HCT116 (cell line): ENCODE measurements around the gene ADARB2. TPM values are rescaled to one million over a fixed set of nuclear protein-coding genes. Genes with fewer than 3 reads are reported as not detected.

Experiments
- ATAC-seq: fragments of 200-7000 bp; cut with Tn5 transposase; 2 replicates; pipeline ENCODE4 v1.9.1; 2020; ENCODE audit warnings: mild to moderate bottlenecking, moderate library complexity
- BruUV-seq: library from RNA; stranded (reverse); fragments of 400-500 nt; replicated peaks from 2 replicates; lab custom pipeline; 2021; lab: Mats Ljungman, UMichigan
- CTCF ChIA-PET: fragments of 300-600 bp; sonication (Branson Sonifier 250); formaldehyde crosslinking; loops from one replicate; lab custom pipeline; 2021; ENCODE audit warnings: antibody characterized with exemption; lab: Charles Lee
- POLR2A ChIA-PET: fragments of 300-600, 350-600 bp; sonication (Branson Sonifier 250); formaldehyde crosslinking; loops from one replicate; lab custom pipeline; 2021; ENCODE audit warnings: antibody characterized with exemption; lab: Charles Lee
- RAD21 ChIA-PET, 2 experiments: fragments of 300-600 bp; sonication (Branson Sonifier 250); formaldehyde crosslinking; loops; one replicate each; lab custom pipeline; 2023; ENCODE audit warnings: low total read pairs in 2 of 2; ENCODE audit not compliant: uncharacterized antibody in 2 of 2, unreplicated experiment in 2 of 2, low non-redundant PET in 1 of 2; lab: Charles Lee
- DNase-seq: peaks from one replicate; pipeline ENCODE4 v3.0.0-alpha.2; 2010; ENCODE audit warnings: low read depth, low spot score
- H2AFZ ChIP-seq: fragments of 200-600 bp; shearing (Covaris generic), sonication (generic); 2 replicates; pipeline ENCODE4 v1.6.1; 2017; ENCODE audit warnings: low read depth, mixed run types, mixed read lengths, antibody characterized with exemption, low read length; ENCODE audit not compliant: poor library complexity, severe bottlenecking
- H3K27ac ChIP-seq: 2 replicates; pipeline ENCODE4 v1.5.1; 2012; ENCODE audit warnings: low read depth, low read length
- H3K27me3 ChIP-seq: fragments of 200-600 bp; sonication (generic); 2 replicates; pipeline ENCODE4 v1.6.1; 2016; ENCODE audit warnings: mixed run types, low read length, mixed read lengths; ENCODE audit not compliant: insufficient read depth
- H3K36me3 ChIP-seq, 2 experiments: fragments of 200-500 bp in 1 of 2; fragments of 200-600 bp in 1 of 2; sonication (Bioruptor generic) in 1 of 2; sonication (generic) in 1 of 2; 2 replicates each; pipeline versions ENCODE4 v1.5.1 to v1.6.1; 2014 to 2016; ENCODE audit warnings: low read length in 2 of 2, inconsistent platforms in 1 of 2, mixed read lengths in 1 of 2, mixed run types in 1 of 2; ENCODE audit not compliant: insufficient read depth in 2 of 2, control insufficient read depth in 1 of 2
- H3K4me1 ChIP-seq, 2 experiments: fragments of 200-600 bp in 1 of 2; sonication (generic) in 1 of 2; 2 replicates each; pipeline versions ENCODE4 v1.5.1 to v1.6.1; 2012 to 2017; ENCODE audit warnings: low read length in 2 of 2, inconsistent platforms in 1 of 2, mild to moderate bottlenecking in 1 of 2, mixed read lengths in 1 of 2, mixed run types in 1 of 2, moderate library complexity in 1 of 2; ENCODE audit not compliant: insufficient read depth in 2 of 2, control insufficient read depth in 1 of 2
- H3K4me2 ChIP-seq: fragments of 200-600 bp; sonication (generic); 2 replicates; pipeline ENCODE4 v1.6.1; 2017; ENCODE audit warnings: mixed run types, low read length, mixed read lengths
- H3K4me3 ChIP-seq, 2 experiments: fragments of 200-600 bp in 1 of 2; sonication (generic) in 1 of 2; replicated peaks in 1 of 2; 2 replicates each; pipeline ENCODE4 v1.5.1; 2011 to 2016; ENCODE audit warnings: low read length in 2 of 2, control low read depth in 1 of 2, low read depth in 1 of 2, mild to moderate bottlenecking in 1 of 2, mixed read lengths in 1 of 2, mixed run types in 1 of 2
- H3K79me2 ChIP-seq: fragments of 200-600 bp; sonication (generic); 2 replicates; pipeline ENCODE4 v1.6.1; 2017; ENCODE audit warnings: mild to moderate bottlenecking, mixed run types, low read length, moderate library complexity, mixed read lengths; ENCODE audit not compliant: insufficient read depth
- H3K9ac ChIP-seq: fragments of 200-600 bp; sonication (generic); 2 replicates; pipeline ENCODE4 v1.6.1; 2016; ENCODE audit warnings: low read length, mixed read lengths
- H3K9me2 ChIP-seq: fragments of 200-600 bp; sonication (generic), shearing (Covaris generic); 2 replicates; pipeline ENCODE4 v1.6.1; 2017; ENCODE audit warnings: mixed run types, mild to moderate bottlenecking, moderate library complexity; ENCODE audit not compliant: insufficient read depth
- H3K9me3 ChIP-seq, 2 experiments: fragments of 200-500 bp in 1 of 2; fragments of 200-600 bp in 1 of 2; sonication (Bioruptor generic) in 1 of 2; sonication (generic) in 1 of 2; 2 replicates each; pipeline ENCODE4 v1.6.1; 2014 to 2017; ENCODE audit warnings: low read length in 2 of 2, mixed read lengths in 2 of 2, inconsistent platforms in 1 of 2, low read depth in 1 of 2, mild to moderate bottlenecking in 1 of 2, mixed run types in 1 of 2, moderate library complexity in 1 of 2; ENCODE audit not compliant: control insufficient read depth in 1 of 2, insufficient read depth in 1 of 2
- H4K20me1 ChIP-seq: fragments of 200-600 bp; sonication (generic), shearing (Covaris generic); 2 replicates; pipeline ENCODE4 v1.6.1; 2017; ENCODE audit warnings: mixed run types, mild to moderate bottlenecking, moderate library complexity; ENCODE audit not compliant: insufficient read depth
- CBX3 ChIP-seq: IDR thresholded peaks from 2 replicates; pipeline ENCODE4 v1.6.1; 2012; ENCODE audit warnings: low read depth
- CEBPB ChIP-seq: IDR thresholded peaks from 2 replicates; pipeline ENCODE4 v1.6.1; 2012; ENCODE audit warnings: low read depth
- CTCF ChIP-seq, 3 experiments: fragments of 200-600 bp in 1 of 3; sonication (generic) in 1 of 3; IDR thresholded peaks in 2 of 3; conservative IDR thresholded peaks in 1 of 3; 2 replicates each; pipeline ENCODE4 v1.5.1; 2012 to 2017; ENCODE audit warnings: low read depth in 2 of 3, low read length in 2 of 3, antibody characterized with exemption in 1 of 3, borderline replicate concordance in 1 of 3, control low read depth in 1 of 3, mild to moderate bottlenecking in 1 of 3, mixed read lengths in 1 of 3, mixed run types in 1 of 3, moderate library complexity in 1 of 3; ENCODE audit not compliant: insufficient read depth in 1 of 3
- EGR1 ChIP-seq: IDR thresholded peaks from 2 replicates; pipeline ENCODE4 v1.6.1; 2012; ENCODE audit warnings: low read depth
- ELF1 ChIP-seq: IDR thresholded peaks from 2 replicates; pipeline ENCODE4 v1.6.1; 2012; ENCODE audit warnings: low read depth, borderline replicate concordance
- EZH2 ChIP-seq: fragments of 200-600 bp; sonication (generic); IDR thresholded peaks from 2 replicates; pipeline ENCODE4 v1.6.1; 2017; ENCODE audit warnings: antibody characterized with exemption, mixed run types
- EZH2phosphoT487 ChIP-seq: fragments of 200-600 bp; IDR thresholded peaks from 2 replicates; pipeline ENCODE4 v1.6.1; 2018; ENCODE audit warnings: antibody characterized with exemption, borderline replicate concordance
- FOSL1 ChIP-seq: IDR thresholded peaks from 2 replicates; pipeline ENCODE4 v1.6.1; 2012; ENCODE audit warnings: low read depth
- JUND ChIP-seq: IDR thresholded peaks from 2 replicates; pipeline ENCODE4 v1.6.1; 2012
- MAX ChIP-seq: IDR thresholded peaks from 2 replicates; pipeline ENCODE4 v1.6.1; 2012
- POLR2A ChIP-seq: IDR thresholded peaks from 2 replicates; pipeline ENCODE4 v1.7.0; 2011; ENCODE audit warnings: borderline replicate concordance; ENCODE audit not compliant: insufficient read depth, insufficient read length; ENCODE audit errors: extremely low read depth
- POLR2AphosphoS5 ChIP-seq: IDR thresholded peaks from 2 replicates; pipeline ENCODE4 v1.6.1; 2011; ENCODE audit warnings: mild to moderate bottlenecking, low read depth, low read length, moderate library complexity
- RAD21 ChIP-seq: IDR thresholded peaks from 2 replicates; pipeline ENCODE4 v1.6.1; 2012; ENCODE audit warnings: low read depth, mild to moderate bottlenecking
- SIN3A ChIP-seq: IDR thresholded peaks from 2 replicates; pipeline ENCODE4 v1.6.1; 2012; ENCODE audit warnings: low read depth
- SP1 ChIP-seq: IDR thresholded peaks from 2 replicates; pipeline ENCODE4 v1.6.1; 2012; ENCODE audit warnings: low read depth
- SRF ChIP-seq: IDR thresholded peaks from 2 replicates; pipeline ENCODE4 v1.6.1; 2012; ENCODE audit warnings: low read depth
- TCF7L2 ChIP-seq: IDR thresholded peaks from 2 replicates; pipeline ENCODE4 v1.7.0; 2011; ENCODE audit warnings: borderline replicate concordance, inconsistent platforms; ENCODE audit not compliant: insufficient read depth, insufficient read length; ENCODE audit errors: extremely low read depth
- ZBTB33 ChIP-seq: IDR thresholded peaks from 2 replicates; pipeline ENCODE4 v1.6.1; 2011; ENCODE audit warnings: mild to moderate bottlenecking, low read length, moderate library complexity; ENCODE audit not compliant: insufficient replicate concordance; ENCODE audit errors: extremely low read depth
- ZNF274 ChIP-seq: fragments of 200-500 bp; sonication (Bioruptor generic); IDR thresholded peaks from 2 replicates; pipeline ENCODE4 v1.6.1; 2014; ENCODE audit warnings: mild to moderate bottlenecking, low read depth, low read length, inconsistent platforms
- intact Hi-C: fragments of 100-400 bp; cut with micrococcal nuclease; formaldehyde crosslinking; loops from 2 replicates; pipeline ENCODE4 v1.10.0; 2022
- total RNA-seq: library from RNA; stranded (reverse); gene quantifications from one replicate; pipeline ENCODE4 v1.2.1, GENCODE V29; 2021; ENCODE audit not compliant: unreplicated experiment

Gene ADARB2
- total RNA-seq, 1 experiment from 2014 or later = not detected

GRCh38 chr10:1651270-1651966 lies 85.9 kb downstream of the ADARB2 start:
- H3K9ac ChIP-seq = no peak overlapping the region
- no peaks in the 10 kb centered on the region for H4K20me1 ChIP-seq
- H3K4me1 ChIP-seq = no peaks in the 10 kb centered on the region
- no peaks in the 10 kb centered on the region for H3K9me2 ChIP-seq
- no peak for DNase-seq
- no TSS peak for BruUV-seq
- POLR2A ChIA-PET = no interaction called here
- intact Hi-C loops = no loop called here
- H3K27me3 ChIP-seq = no peaks in the 10 kb centered on the region
- H3K4me2 ChIP-seq = no peak overlapping the region
- no peak overlapping the region for H3K27ac ChIP-seq
- no peaks in the 10 kb centered on the region for H3K36me3 ChIP-seq
- RAD21 ChIA-PET = no interaction called here
- H3K9me3 ChIP-seq = no peaks in the 10 kb centered on the region
- CTCF ChIA-PET = no interaction called here
- TF ChIP-seq EZH2 (no peak), SRF (no peak), CEBPB (no peak), JUND (no peak), RAD21 (no peak), EGR1 (no peak), EZH2phosphoT487 (no peak), POLR2A (no peak), ELF1 (no peak), FOSL1 (no peak), SP1 (no peak), SIN3A (no peak), MAX (no peak), CBX3 (no peak), TCF7L2 (no peak), POLR2AphosphoS5 (no peak), ZBTB33 (no peak), ZNF274 (no peak), CTCF (IDR thresholded peaks at IDR 0.05 in 2 of 3, conservative IDR thresholded peaks at IDR 0.05 in 1 of 3; ENCODE audit: borderline replicate concordance in 1 of 3, insufficient read depth in 1 of 3, low read depth in 2 of 3, low read length in 2 of 3) (no peak)
- TF ChIP-seq, all 23 proteins: peak for 0
- ATAC-seq = no peak
- H3K79me2 ChIP-seq = no peaks in the 10 kb centered on the region
- H2AFZ ChIP-seq = no peak overlapping the region
- no peak overlapping the region for H3K4me3 ChIP-seq
